DND-41 (cell line): ENCODE data around the gene LRRC42.
"Not testable (repeated sequence)": the region's sequence is repeated elsewhere in the genome, so short reads cannot be mapped to it uniquely, and the experiment has no call there.

ENCODE experiments used
- ATAC-seq: fragments of 200-7000 bp; cut with Tn5 transposase; 3 replicates; pipeline ENCODE4 v1.9.1; 2021; ENCODE audit warnings: low read depth; ENCODE audit not compliant: insufficient read depth
- DNase-seq: peaks from one replicate; pipeline ENCODE4 v3.0.0-alpha.2; 2020
- H2AFZ ChIP-seq: 2 replicates; pipeline ENCODE4 v1.6.0; 2012; ENCODE audit warnings: low read depth, low read length
- H3K27ac ChIP-seq: 2 replicates; pipeline ENCODE4 v1.5.1; 2012; ENCODE audit warnings: low read length, inconsistent platforms
- H3K27me3 ChIP-seq: fragments of 200-600 bp; sonication (generic); 2 replicates; pipeline ENCODE4 v1.6.0; 2012; ENCODE audit warnings: low read length, mild to moderate bottlenecking, inconsistent platforms; ENCODE audit not compliant: insufficient read depth, poor library complexity
- H3K36me3 ChIP-seq: 2 replicates; pipeline ENCODE4 v1.5.1; 2012; ENCODE audit warnings: low read length, inconsistent platforms; ENCODE audit not compliant: insufficient read depth
- H3K4me1 ChIP-seq: 2 replicates; pipeline ENCODE4 v1.5.1; 2012; ENCODE audit warnings: mild to moderate bottlenecking, low read length; ENCODE audit not compliant: insufficient read depth
- H3K4me2 ChIP-seq: 2 replicates; pipeline ENCODE4 v1.6.0; 2012; ENCODE audit warnings: mild to moderate bottlenecking, moderate library complexity, low read length, inconsistent platforms; ENCODE audit not compliant: insufficient read depth
- H3K4me3 ChIP-seq, 2 experiments: fragments of 200-600 bp in 1 of 2; shearing (Covaris generic) in 1 of 2; 2 replicates each; pipeline ENCODE4 v1.5.1; 2012 to 2016; ENCODE audit warnings: inconsistent platforms in 2 of 2, low read length in 2 of 2, mild to moderate bottlenecking in 2 of 2, low read depth in 1 of 2, moderate library complexity in 1 of 2
- H3K79me2 ChIP-seq: 2 replicates; pipeline ENCODE4 v1.6.0; 2012; ENCODE audit warnings: low read length, inconsistent platforms; ENCODE audit not compliant: insufficient read depth
- H3K9ac ChIP-seq: 2 replicates; pipeline ENCODE4 v1.6.0; 2012; ENCODE audit warnings: low read depth, mild to moderate bottlenecking, inconsistent platforms, low read length, moderate library complexity
- H3K9me3 ChIP-seq: 2 replicates; pipeline ENCODE4 v1.5.1; 2012; ENCODE audit warnings: low read length, moderate library complexity, mild to moderate bottlenecking, inconsistent platforms; ENCODE audit not compliant: insufficient read depth, severe bottlenecking
- H4K20me1 ChIP-seq: 2 replicates; pipeline ENCODE4 v1.6.0; 2012; ENCODE audit warnings: low read length; ENCODE audit not compliant: insufficient read depth
- CTCF ChIP-seq: IDR thresholded peaks from 2 replicates; pipeline ENCODE4 v1.5.1; 2012; ENCODE audit warnings: borderline replicate concordance, low read length, moderate library complexity, mild to moderate bottlenecking; ENCODE audit not compliant: poor library complexity, severe bottlenecking; ENCODE audit errors: extremely low read depth
- EZH2 ChIP-seq: IDR thresholded peaks from 3 replicates; pipeline ENCODE4 v1.6.1; 2012; ENCODE audit warnings: borderline replicate concordance, low read depth, mild to moderate bottlenecking, moderate library complexity, low read length, inconsistent platforms; ENCODE audit not compliant: severe bottlenecking

The LRRC42 gene

GRCh38 chr1:53992085-53992874, 46.1 kb downstream of the LRRC42 start:
- Histone ChIP-seq H2AFZ (no peak overlapping the region), H3K79me2 (no peaks in the 10 kb centered on the region), H3K4me2 (no peak overlapping the region), H3K9me3 (peaks cover 9% of the 10 kb centered on the region), H3K27ac (no peak overlapping the region), H4K20me1 (no peaks in the 10 kb centered on the region), H3K36me3 (no peaks in the 10 kb centered on the region), H3K4me1 (no peaks in the 10 kb centered on the region), H3K27me3 (no peaks in the 10 kb centered on the region), H3K9ac (no peak overlapping the region), H3K4me3 (no peak overlapping the region)
- DNase-seq (no peak), ATAC-seq (no peak)
- no peak for TF ChIP-seq EZH2
- no peak for TF ChIP-seq CTCF

GRCh38 chr1:53994516-53994915, 48.4 kb downstream of the LRRC42 start:
- H3K4me3 ChIP-seq, H3K9me3 ChIP-seq, H3K27me3 ChIP-seq, H3K4me1 ChIP-seq, H3K27ac ChIP-seq, H3K79me2 ChIP-seq, DNase-seq, ATAC-seq, H3K36me3 ChIP-seq, H3K9ac ChIP-seq, H2AFZ ChIP-seq, H4K20me1 ChIP-seq, H3K4me2 ChIP-seq: not testable (repeated sequence)

- no peaks in the 10 kb centered on the region for H4K20me1 ChIP-seq
- H3K27me3 ChIP-seq, result no peaks in the 10 kb centered on the region
- no peaks in the 10 kb centered on the region for H3K4me1 ChIP-seq
- no peak for DNase-seq
- H3K4me2 ChIP-seq, result no peak overlapping the region
- no peak overlapping the region for H2AFZ ChIP-seq
- no peak overlapping the region for H3K27ac ChIP-seq
- H3K79me2 ChIP-seq, result no peaks in the 10 kb centered on the region
- no peak overlapping the region for H3K9ac ChIP-seq
- no peak overlapping the region for H3K4me3 ChIP-seq
- TF ChIP-seq EZH2 (no peak), CTCF (no peak)
- ATAC-seq, result no peak
- peaks cover 9% of the 10 kb centered on the region for H3K9me3 ChIP-seq
- H3K36me3 ChIP-seq, result no peaks in the 10 kb centered on the region
Observed at GRCh38 chr1:53995683-53996082, 49.5 kb downstream of the LRRC42 start.

GRCh38 chr1:53998223-53998622, 52.1 kb downstream of the LRRC42 start:
- no peak for ATAC-seq
- TF ChIP-seq EZH2, result no peak
- no peak for TF ChIP-seq CTCF
- no peak for DNase-seq

More at GRCh38 chr1:53998223-53998622, 52.1 kb downstream of the LRRC42 start:
- no peaks in the 10 kb centered on the region for H3K27me3 ChIP-seq
- no peaks in the 10 kb centered on the region for H4K20me1 ChIP-seq
- H3K4me3 ChIP-seq, result no peak overlapping the region
- no peak overlapping the region for H2AFZ ChIP-seq
- H3K4me1 ChIP-seq, result no peaks in the 10 kb centered on the region
- H3K36me3 ChIP-seq, result no peaks in the 10 kb centered on the region
- no peak overlapping the region for H3K9ac ChIP-seq
- no peaks in the 10 kb centered on the region for H3K9me3 ChIP-seq
- no peak overlapping the region for H3K4me2 ChIP-seq
- H3K27ac ChIP-seq, result no peak overlapping the region
- H3K79me2 ChIP-seq, result no peaks in the 10 kb centered on the region
